IMR-90 (cell line): ENCODE data around the gene ZNF581. TPM values are rescaled to one million over a fixed set of nuclear protein-coding genes. Genes with fewer than 3 reads are reported as not detected.

ENCODE experiments used
- ATAC-seq: fragments of 200-7000 bp; cut with Tn5 transposase; 2 replicates; pipeline ENCODE4 v1.9.1; 2020; ENCODE audit warnings: low read depth, mild to moderate bottlenecking, moderate library complexity
- BruUV-seq: library from RNA; stranded (reverse); fragments of 400-500 nt; replicated peaks from 2 replicates; lab custom pipeline; 2021; lab: Mats Ljungman, UMichigan
- CTCF ChIA-PET: fragments of 300-600 bp; formaldehyde crosslinking; extraction: SDS; loops from one replicate; lab custom pipeline; 2021; ENCODE audit warnings: antibody characterized with exemption; lab: Yijun Ruan, JAX
- POLR2A ChIA-PET: fragments of 300-600 bp; sonication (Branson Sonifier 250); formaldehyde crosslinking; loops from one replicate; lab custom pipeline; 2022; ENCODE audit warnings: antibody characterized with exemption; ENCODE audit not compliant: unreplicated experiment; lab: Charles Lee
- DNase-seq: peaks from one replicate; pipeline ENCODE4 v3.0.0; 2013
- H2AFZ ChIP-seq: replicated peaks from 2 replicates; pipeline ENCODE3; 2013; ENCODE audit warnings: low read length, mild to moderate bottlenecking; ENCODE audit not compliant: poor library complexity
- H2AK5ac ChIP-seq: 2 replicates; pipeline ENCODE4 v1.6.1; 2013; ENCODE audit warnings: low read depth, low read length, inconsistent platforms
- H2AK9ac ChIP-seq: replicated peaks from 2 replicates; pipeline ENCODE3; 2013; ENCODE audit warnings: mild to moderate bottlenecking, low read depth, low read length, moderate library complexity; ENCODE audit not compliant: poor library complexity
- H2BK120ac ChIP-seq: 2 replicates; pipeline ENCODE4 v1.6.1; 2013; ENCODE audit warnings: low read depth, low read length, inconsistent platforms
- H2BK15ac ChIP-seq: 3 replicates; pipeline ENCODE4 v1.6.1; 2013; ENCODE audit warnings: low read depth, low read length, inconsistent platforms
- H2BK20ac ChIP-seq: 2 replicates; pipeline ENCODE4 v1.6.1; 2013; ENCODE audit warnings: low read depth, mild to moderate bottlenecking, inconsistent platforms, low read length, moderate library complexity
- H2BK5ac ChIP-seq: 2 replicates; pipeline ENCODE4 v1.6.1; 2013; ENCODE audit warnings: mild to moderate bottlenecking, low read depth, low read length, inconsistent platforms; ENCODE audit not compliant: poor library complexity, severe bottlenecking
- H3K14ac ChIP-seq: replicated peaks from 2 replicates; pipeline ENCODE4 v1.6.1; 2013; ENCODE audit warnings: low read depth, low read length, inconsistent platforms
- H3K18ac ChIP-seq: 2 replicates; pipeline ENCODE4 v1.6.1; 2013; ENCODE audit warnings: low read depth, low read length, control low read depth
- H3K23ac ChIP-seq: 2 replicates; pipeline ENCODE4 v1.6.1; 2013; ENCODE audit warnings: low read depth, low read length, inconsistent platforms
- H3K27ac ChIP-seq: 2 replicates; pipeline ENCODE4 v1.5.1; 2013; ENCODE audit warnings: mild to moderate bottlenecking, control low read depth, low read length; ENCODE audit not compliant: insufficient read depth
- H3K27me3 ChIP-seq: 2 replicates; pipeline ENCODE4 v1.6.1; 2013; ENCODE audit warnings: low read length; ENCODE audit not compliant: control insufficient read depth, insufficient read depth
- H3K36me3 ChIP-seq: 2 replicates; pipeline ENCODE4 v1.6.1; 2013; ENCODE audit warnings: low read length, mixed read lengths; ENCODE audit not compliant: control insufficient read depth, insufficient read depth
- H3K4ac ChIP-seq: 2 replicates; pipeline ENCODE4 v1.6.1; 2013; ENCODE audit warnings: low read depth, low read length, inconsistent platforms
- H3K4me1 ChIP-seq: 2 replicates; pipeline ENCODE4 v1.6.1; 2013; ENCODE audit warnings: low read length, mixed read lengths; ENCODE audit not compliant: control insufficient read depth, insufficient read depth
- H3K4me2 ChIP-seq: 2 replicates; pipeline ENCODE4 v1.6.1; 2013; ENCODE audit warnings: low read depth, mild to moderate bottlenecking, control low read depth, low read length, moderate library complexity
- H3K4me3 ChIP-seq: 2 replicates; pipeline ENCODE4 v1.5.1; 2013; ENCODE audit warnings: low read depth, mild to moderate bottlenecking, control low read depth, low read length, moderate library complexity; ENCODE audit not compliant: insufficient read depth
- H3K56ac ChIP-seq: 2 replicates; pipeline ENCODE4 v1.6.1; 2013; ENCODE audit warnings: low read length, inconsistent platforms; ENCODE audit not compliant: insufficient read depth; ENCODE audit errors: extremely low read depth
- H3K79me1 ChIP-seq, 2 experiments: 2 replicates each; pipeline ENCODE4 v1.6.1; 2013; ENCODE audit warnings: low read length in 2 of 2, inconsistent platforms in 1 of 2, low read depth in 1 of 2
- H3K9ac ChIP-seq: 2 replicates; pipeline ENCODE4 v1.6.1; 2013; ENCODE audit warnings: low read depth, low read length, control low read depth
- H3K9me1 ChIP-seq: 2 replicates; pipeline ENCODE4 v1.6.1; 2013; ENCODE audit warnings: low read length, inconsistent platforms; ENCODE audit not compliant: insufficient read depth
- H3K9me3 ChIP-seq: 2 replicates; pipeline ENCODE4 v1.6.1; 2013; ENCODE audit warnings: low read length; ENCODE audit not compliant: control insufficient read depth, insufficient read depth
- H4K20me1 ChIP-seq: 2 replicates; pipeline ENCODE4 v1.6.1; 2013; ENCODE audit warnings: low read length, inconsistent platforms; ENCODE audit not compliant: insufficient read depth
- H4K5ac ChIP-seq: 2 replicates; pipeline ENCODE4 v1.6.1; 2013; ENCODE audit warnings: mild to moderate bottlenecking, low read depth, low read length, control low read depth
- H4K8ac ChIP-seq, 2 experiments: 2 replicates each; pipeline ENCODE4 v1.6.1; 2013; ENCODE audit warnings: low read depth in 2 of 2, low read length in 2 of 2, control low read depth in 1 of 2, inconsistent platforms in 1 of 2
- H4K91ac ChIP-seq: 2 replicates; pipeline ENCODE4 v1.6.1; 2013; ENCODE audit warnings: low read depth, low read length, inconsistent platforms; ENCODE audit not compliant: insufficient read depth
- MAZ ChIP-seq: IDR thresholded peaks from 2 replicates; pipeline ENCODE4 v1.6.1; 2012; ENCODE audit warnings: low read depth, mild to moderate bottlenecking, low read length, improper control_type of control experiment, moderate library complexity, borderline replicate concordance
- NFE2L2 ChIP-seq: fragments of 150-350 bp; IDR thresholded peaks from 2 replicates; pipeline ENCODE4 v1.6.1; 2016; ENCODE audit warnings: low read depth, mild to moderate bottlenecking, low read length
- RFX5 ChIP-seq: IDR thresholded peaks from 2 replicates; pipeline ENCODE4 v1.8.0; 2012; ENCODE audit warnings: low read depth, mild to moderate bottlenecking, low read length, moderate library complexity
- SMC3 ChIP-seq: fragments of 150-350 bp; IDR thresholded peaks from 2 replicates; pipeline ENCODE4 v1.6.1; 2016; ENCODE audit warnings: low read depth, mild to moderate bottlenecking, antibody characterized with exemption, low read length, moderate library complexity
- WGBS, 2 experiments: methylation state at CpG; one replicate each; pipeline versions ENCODE4 v1.1.5 to v1.1.7; 2013; ENCODE audit warnings: missing lambda C conversion rate in 2 of 2; ENCODE audit not compliant: insufficient read length in 1 of 2; ENCODE audit errors: extremely low coverage in 2 of 2; 5-methylcytosine and 5-hydroxymethylcytosine counted together
- dilution Hi-C: fragments of 300-500 bp; cut with HindIII; formaldehyde crosslinking; loops from one replicate; pipeline ENCODE4 v1.14.3; 2018; ENCODE audit warnings: low sequenced_read_pairs; ENCODE audit not compliant: unreplicated experiment
- in situ Hi-C: fragments of 300-500 bp; cut with MboI; formaldehyde crosslinking; loops from 3 replicates; pipeline ENCODE4 v1.14.3; 2019; ENCODE audit warnings: low sequenced_read_pairs, inconsistent platforms, mixed read lengths
- intact Hi-C: fragments of 100-400 bp; cut with micrococcal nuclease; formaldehyde crosslinking; loops from 2 replicates; pipeline ENCODE4 v1.10.0; 2022
- polyA plus RNA-seq, 3 experiments: library from polyadenylated mRNA; depleted of rRNA; stranded (reverse); fragments of >200 nt; gene quantifications; 2 replicates each; pipeline ENCODE4 v1.2.3, GENCODE V29; 2012; ENCODE audit warnings: low replicate concordance in 1 of 3
- total RNA-seq: library from RNA; depleted of rRNA; stranded (reverse); fragments of >200 nt; gene quantifications from 2 replicates; pipeline ENCODE4 v1.2.3, GENCODE V29; 2012

ZNF581 gene
- total and polyA plus RNA-seq, 2 of the 4 experiments (the other 2 are of a cell fraction): 9.7 to 21.9 TPM

- Histone ChIP-seq H2BK5ac (peak overlapping the region; percentile 94), H4K20me1 (no peaks in the 10 kb centered on the region), H2AK5ac (peak overlapping the region; percentile 98), H3K56ac (peak overlapping the region; percentile 60; the same call in 1 of the 2 replicates), H3K9me3 (no peaks in the 10 kb centered on the region), H4K91ac (peak overlapping the region; percentile 85), H3K4me1 (peaks cover 8% of the 10 kb centered on the region), H3K23ac (peak overlapping the region; percentile 94; the same call in 1 of the 2 replicates), H3K9me1 (no peaks in the 10 kb centered on the region), H3K18ac (peak overlapping the region; percentile 55; the same call in 1 of the 2 replicates), H3K14ac (peak overlapping the region; percentile 94), H3K27me3 (no peaks in the 10 kb centered on the region), H3K4ac (peak overlapping the region; percentile 92), H2BK120ac (no peak overlapping the region), H4K5ac (peak overlapping the region; percentile 88), H3K4me3 (peak overlapping the region; percentile 86), H4K8ac (peak overlapping the region; percentile 92 to 100), H2AFZ (peak overlapping the region; percentile 95), H2BK20ac (no peak overlapping the region; the same call in 1 of the 2 replicates), H2AK9ac (peak overlapping the region; percentile 100), H3K4me2 (peak overlapping the region; percentile 99), H3K79me1 (peaks cover 18 to 45% of the 10 kb centered on the region in 2 experiments), H3K27ac (peak overlapping the region; percentile 97), H2BK15ac (0 out of 3 replicates have a peak overlapping the region, but pooled peaks have one; percentile 59), H3K36me3 (peaks cover 19% of the 10 kb centered on the region), H3K9ac (peak overlapping the region; percentile 95)
- POLR2A ChIA-PET: interaction anchor here (0.6 kb wide), 1 partner anchor 33 kb away, joined by 12 read pairs; no protein-coding TSS in a partner anchor
- in situ Hi-C loops: loop anchor here (25.0 kb wide), 2 partner anchors 361 to 536 kb away; partner anchors contain the start of genes BRSK1, HSPBP1 and PPP1R12C
- no peak for ATAC-seq
- no peak for TF ChIP-seq MAZ
- no peak for TF ChIP-seq SMC3
- TF ChIP-seq RFX5: no peak
- TF ChIP-seq NFE2L2: no peak
- intact Hi-C loops: no loop called here
- BruUV-seq: no TSS peak
- CTCF ChIA-PET: no interaction called here
- WGBS, 2 experiments: 15% methylated on average over 5 of the region's 25 CpGs; no CpG with 5 or more reads in 1 of the 2 experiments
- no peak for DNase-seq
- dilution Hi-C loops: no loop called here
Measured at GRCh38 chr19:55648585-55649267, 5.3 kb downstream of the ZNF581 start.
